HCT116 (cell line): ENCODE results near the gene UBTD1. TPM values are rescaled to one million over a fixed set of nuclear protein-coding genes. Genes with fewer than 3 reads are reported as not detected.

Source experiments
- ATAC-seq: fragments of 200-7000 bp; cut with Tn5 transposase; 2 replicates; pipeline ENCODE4 v1.9.1; 2020; ENCODE audit warnings: mild to moderate bottlenecking, moderate library complexity
- BruUV-seq: library from RNA; stranded (reverse); fragments of 400-500 nt; replicated peaks from 2 replicates; lab custom pipeline; 2021; lab: Mats Ljungman, UMichigan
- CTCF ChIA-PET: fragments of 300-600 bp; sonication (Branson Sonifier 250); formaldehyde crosslinking; loops from one replicate; lab custom pipeline; 2021; ENCODE audit warnings: antibody characterized with exemption; lab: Charles Lee
- POLR2A ChIA-PET: fragments of 300-600, 350-600 bp; sonication (Branson Sonifier 250); formaldehyde crosslinking; loops from one replicate; lab custom pipeline; 2021; ENCODE audit warnings: antibody characterized with exemption; lab: Charles Lee
- RAD21 ChIA-PET, 2 experiments: fragments of 300-600 bp; sonication (Branson Sonifier 250); formaldehyde crosslinking; loops; one replicate each; lab custom pipeline; 2023; ENCODE audit warnings: low total read pairs in 2 of 2; ENCODE audit not compliant: uncharacterized antibody in 2 of 2, unreplicated experiment in 2 of 2, low non-redundant PET in 1 of 2; lab: Charles Lee
- DNase-seq: peaks from one replicate; pipeline ENCODE4 v3.0.0-alpha.2; 2010; ENCODE audit warnings: low read depth, low spot score
- H2AFZ ChIP-seq: fragments of 200-600 bp; shearing (Covaris generic), sonication (generic); 2 replicates; pipeline ENCODE4 v1.6.1; 2017; ENCODE audit warnings: low read depth, mixed run types, mixed read lengths, antibody characterized with exemption, low read length; ENCODE audit not compliant: poor library complexity, severe bottlenecking
- H3K27ac ChIP-seq: 2 replicates; pipeline ENCODE4 v1.5.1; 2012; ENCODE audit warnings: low read depth, low read length
- H3K27me3 ChIP-seq: fragments of 200-600 bp; sonication (generic); 2 replicates; pipeline ENCODE4 v1.6.1; 2016; ENCODE audit warnings: mixed run types, low read length, mixed read lengths; ENCODE audit not compliant: insufficient read depth
- H3K36me3 ChIP-seq, 2 experiments: fragments of 200-500 bp in 1 of 2; fragments of 200-600 bp in 1 of 2; sonication (Bioruptor generic) in 1 of 2; sonication (generic) in 1 of 2; 2 replicates each; pipeline versions ENCODE4 v1.5.1 to v1.6.1; 2014 to 2016; ENCODE audit warnings: low read length in 2 of 2, inconsistent platforms in 1 of 2, mixed read lengths in 1 of 2, mixed run types in 1 of 2; ENCODE audit not compliant: insufficient read depth in 2 of 2, control insufficient read depth in 1 of 2
- H3K4me1 ChIP-seq, 2 experiments: fragments of 200-600 bp in 1 of 2; sonication (generic) in 1 of 2; 2 replicates each; pipeline versions ENCODE4 v1.5.1 to v1.6.1; 2012 to 2017; ENCODE audit warnings: low read length in 2 of 2, inconsistent platforms in 1 of 2, mild to moderate bottlenecking in 1 of 2, mixed read lengths in 1 of 2, mixed run types in 1 of 2, moderate library complexity in 1 of 2; ENCODE audit not compliant: insufficient read depth in 2 of 2, control insufficient read depth in 1 of 2
- H3K4me2 ChIP-seq: fragments of 200-600 bp; sonication (generic); 2 replicates; pipeline ENCODE4 v1.6.1; 2017; ENCODE audit warnings: mixed run types, low read length, mixed read lengths
- H3K4me3 ChIP-seq, 2 experiments: fragments of 200-600 bp in 1 of 2; sonication (generic) in 1 of 2; replicated peaks in 1 of 2; 2 replicates each; pipeline ENCODE4 v1.5.1; 2011 to 2016; ENCODE audit warnings: low read length in 2 of 2, control low read depth in 1 of 2, low read depth in 1 of 2, mild to moderate bottlenecking in 1 of 2, mixed read lengths in 1 of 2, mixed run types in 1 of 2
- H3K79me2 ChIP-seq: fragments of 200-600 bp; sonication (generic); 2 replicates; pipeline ENCODE4 v1.6.1; 2017; ENCODE audit warnings: mild to moderate bottlenecking, mixed run types, low read length, moderate library complexity, mixed read lengths; ENCODE audit not compliant: insufficient read depth
- H3K9ac ChIP-seq: fragments of 200-600 bp; sonication (generic); 2 replicates; pipeline ENCODE4 v1.6.1; 2016; ENCODE audit warnings: low read length, mixed read lengths
- H3K9me2 ChIP-seq: fragments of 200-600 bp; sonication (generic), shearing (Covaris generic); 2 replicates; pipeline ENCODE4 v1.6.1; 2017; ENCODE audit warnings: mixed run types, mild to moderate bottlenecking, moderate library complexity; ENCODE audit not compliant: insufficient read depth
- H3K9me3 ChIP-seq, 2 experiments: fragments of 200-500 bp in 1 of 2; fragments of 200-600 bp in 1 of 2; sonication (Bioruptor generic) in 1 of 2; sonication (generic) in 1 of 2; 2 replicates each; pipeline ENCODE4 v1.6.1; 2014 to 2017; ENCODE audit warnings: low read length in 2 of 2, mixed read lengths in 2 of 2, inconsistent platforms in 1 of 2, low read depth in 1 of 2, mild to moderate bottlenecking in 1 of 2, mixed run types in 1 of 2, moderate library complexity in 1 of 2; ENCODE audit not compliant: control insufficient read depth in 1 of 2, insufficient read depth in 1 of 2
- H4K20me1 ChIP-seq: fragments of 200-600 bp; sonication (generic), shearing (Covaris generic); 2 replicates; pipeline ENCODE4 v1.6.1; 2017; ENCODE audit warnings: mixed run types, mild to moderate bottlenecking, moderate library complexity; ENCODE audit not compliant: insufficient read depth
- ATF3 ChIP-seq: IDR thresholded peaks from 2 replicates; pipeline ENCODE4 v1.6.1; 2012
- CBX3 ChIP-seq: IDR thresholded peaks from 2 replicates; pipeline ENCODE4 v1.6.1; 2012; ENCODE audit warnings: low read depth
- CEBPB ChIP-seq: IDR thresholded peaks from 2 replicates; pipeline ENCODE4 v1.6.1; 2012; ENCODE audit warnings: low read depth
- EGR1 ChIP-seq: IDR thresholded peaks from 2 replicates; pipeline ENCODE4 v1.6.1; 2012; ENCODE audit warnings: low read depth
- EZH2 ChIP-seq: fragments of 200-600 bp; sonication (generic); IDR thresholded peaks from 2 replicates; pipeline ENCODE4 v1.6.1; 2017; ENCODE audit warnings: antibody characterized with exemption, mixed run types
- EZH2phosphoT487 ChIP-seq: fragments of 200-600 bp; IDR thresholded peaks from 2 replicates; pipeline ENCODE4 v1.6.1; 2018; ENCODE audit warnings: antibody characterized with exemption, borderline replicate concordance
- MAX ChIP-seq: IDR thresholded peaks from 2 replicates; pipeline ENCODE4 v1.6.1; 2012
- POLR2A ChIP-seq: IDR thresholded peaks from 2 replicates; pipeline ENCODE4 v1.7.0; 2011; ENCODE audit warnings: borderline replicate concordance; ENCODE audit not compliant: insufficient read depth, insufficient read length; ENCODE audit errors: extremely low read depth
- SIN3A ChIP-seq: IDR thresholded peaks from 2 replicates; pipeline ENCODE4 v1.6.1; 2012; ENCODE audit warnings: low read depth
- SP1 ChIP-seq: IDR thresholded peaks from 2 replicates; pipeline ENCODE4 v1.6.1; 2012; ENCODE audit warnings: low read depth
- SRF ChIP-seq: IDR thresholded peaks from 2 replicates; pipeline ENCODE4 v1.6.1; 2012; ENCODE audit warnings: low read depth
- TCF7L2 ChIP-seq: IDR thresholded peaks from 2 replicates; pipeline ENCODE4 v1.7.0; 2011; ENCODE audit warnings: borderline replicate concordance, inconsistent platforms; ENCODE audit not compliant: insufficient read depth, insufficient read length; ENCODE audit errors: extremely low read depth
- ZFX ChIP-seq: fragments of 450-650 bp; IDR thresholded peaks from 2 replicates; pipeline ENCODE4 v1.6.1; 2017
- ZNF274 ChIP-seq: fragments of 200-500 bp; sonication (Bioruptor generic); IDR thresholded peaks from 2 replicates; pipeline ENCODE4 v1.6.1; 2014; ENCODE audit warnings: mild to moderate bottlenecking, low read depth, low read length, inconsistent platforms
- intact Hi-C: fragments of 100-400 bp; cut with micrococcal nuclease; formaldehyde crosslinking; loops from 2 replicates; pipeline ENCODE4 v1.10.0; 2022
- total RNA-seq: library from RNA; stranded (reverse); gene quantifications from one replicate; pipeline ENCODE4 v1.2.1, GENCODE V29; 2021; ENCODE audit not compliant: unreplicated experiment
- TF ChIP-seq, protein P1 (sequence below): IDR thresholded peaks from 2 replicates; pipeline ENCODE4 v1.6.1; 2012; ENCODE audit warnings: low read depth
- TF ChIP-seq, protein P2 (sequence below), 3 experiments: fragments of 200-600 bp in 1 of 3; sonication (generic) in 1 of 3; IDR thresholded peaks in 2 of 3; conservative IDR thresholded peaks in 1 of 3; 2 replicates each; pipeline ENCODE4 v1.5.1; 2012 to 2017; ENCODE audit warnings: low read depth in 2 of 3, low read length in 2 of 3, antibody characterized with exemption in 1 of 3, borderline replicate concordance in 1 of 3, control low read depth in 1 of 3, mild to moderate bottlenecking in 1 of 3, mixed read lengths in 1 of 3, mixed run types in 1 of 3, moderate library complexity in 1 of 3; ENCODE audit not compliant: insufficient read depth in 1 of 3
- TF ChIP-seq, protein P3 (sequence below): IDR thresholded peaks from 2 replicates; pipeline ENCODE4 v1.6.1; 2011; ENCODE audit warnings: mild to moderate bottlenecking, low read length, moderate library complexity; ENCODE audit not compliant: insufficient replicate concordance; ENCODE audit errors: extremely low read depth

UBTD1 gene
- total RNA-seq, 1 experiment from 2014 or later = 12.8 TPM

DNA sequence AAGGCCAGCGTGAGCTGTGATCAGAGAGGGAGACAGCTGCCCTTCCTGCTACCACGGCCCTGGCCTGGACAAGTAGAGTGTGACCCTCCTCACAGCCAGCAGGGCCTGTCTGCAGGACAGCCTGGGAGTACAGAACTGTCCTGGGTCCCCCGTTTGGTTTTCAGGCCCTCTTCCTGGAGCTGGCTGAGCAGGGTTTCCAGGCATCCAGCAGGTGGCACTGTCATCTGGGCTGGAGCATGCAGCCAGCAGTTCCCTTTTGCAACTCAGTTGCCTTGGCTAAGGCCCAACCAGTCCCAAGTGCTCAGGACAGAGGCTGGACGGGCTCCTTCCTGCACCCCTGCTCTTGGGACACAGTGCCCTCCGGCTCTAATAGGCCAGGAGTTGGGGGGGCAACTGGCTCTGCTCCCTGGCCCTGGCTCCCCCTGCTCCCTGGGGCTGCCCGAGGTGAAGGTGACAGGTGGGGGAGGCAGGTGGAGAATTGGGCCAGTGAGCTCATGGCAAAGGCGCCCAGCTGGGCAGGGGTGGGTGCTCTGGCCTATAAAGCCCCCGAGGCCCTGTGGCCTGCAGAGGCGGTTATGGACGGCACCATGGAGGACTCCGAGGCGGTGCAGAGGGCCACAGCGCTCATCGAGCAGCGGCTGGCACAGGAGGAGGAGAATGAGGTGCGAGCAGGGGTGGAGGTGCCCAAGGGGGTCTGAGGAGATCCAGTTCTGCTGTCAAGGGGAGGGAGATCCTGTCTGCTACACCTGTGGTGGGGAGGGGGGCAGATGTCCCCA lies 73.7 kb downstream of the UBTD1 start, which contains the start of gene ANKRD2 (continued):
- no peak for TF ChIP-seq CEBPB
- no peak for TF ChIP-seq SIN3A

GRCh38 chr10:97573021-97573420 lies 74.3 kb downstream of the UBTD1 start:
- H4K20me1 ChIP-seq = no peaks in the 10 kb centered on the region
- no peaks in the 10 kb centered on the region for H3K27me3 ChIP-seq
- ChIA-PET CTCF (interaction anchor here (0.6 to 2.8 kb wide), 18 partner anchors 8 to 236 kb away, joined by 3 to 35 read pairs (median 6); partner anchors contain the start of gene HOGA1), POLR2A (interaction anchor here (1.8 kb wide), 1 partner anchor 114 kb away, joined by 3 read pairs; the partner anchor contains the start of gene AVPI1), RAD21 (interaction anchor here in 1 of 2 experiments (2.3 kb wide), 1 partner anchor 39 kb away, joined by 7 read pairs; no protein-coding TSS in a partner anchor)
- ATAC-seq (no peak), DNase-seq (no peak)
- no peak overlapping the region for H3K4me3 ChIP-seq
- H3K9ac ChIP-seq = 0 out of 2 replicates have a peak overlapping the region, but pooled peaks have one; percentile 67
- H3K4me2 ChIP-seq = peak overlapping the region; percentile 92; the same call in 1 of the 2 replicates
- intact Hi-C loops = no loop called here
- no peaks in the 10 kb centered on the region for H3K36me3 ChIP-seq
- no peaks in the 10 kb centered on the region for H3K79me2 ChIP-seq
- peak overlapping the region; percentile 68; the same call in 1 of the 2 replicates for H3K27ac ChIP-seq
- no TSS peak for BruUV-seq
- no peaks in the 10 kb centered on the region for H3K9me2 ChIP-seq
- no peak overlapping the region for H2AFZ ChIP-seq
- H3K9me3 ChIP-seq = no peaks in the 10 kb centered on the region
- peaks cover 53 to 60% of the 10 kb centered on the region in 2 experiments for H3K4me1 ChIP-seq
- no peak for TF ChIP-seq EZH2
- no peak for TF ChIP-seq MAX
- TF ChIP-seq EZH2phosphoT487 = no peak
- TF ChIP-seq CBX3 = no peak
- no peak for TF ChIP-seq SP1
- TF ChIP-seq, protein P1, sequence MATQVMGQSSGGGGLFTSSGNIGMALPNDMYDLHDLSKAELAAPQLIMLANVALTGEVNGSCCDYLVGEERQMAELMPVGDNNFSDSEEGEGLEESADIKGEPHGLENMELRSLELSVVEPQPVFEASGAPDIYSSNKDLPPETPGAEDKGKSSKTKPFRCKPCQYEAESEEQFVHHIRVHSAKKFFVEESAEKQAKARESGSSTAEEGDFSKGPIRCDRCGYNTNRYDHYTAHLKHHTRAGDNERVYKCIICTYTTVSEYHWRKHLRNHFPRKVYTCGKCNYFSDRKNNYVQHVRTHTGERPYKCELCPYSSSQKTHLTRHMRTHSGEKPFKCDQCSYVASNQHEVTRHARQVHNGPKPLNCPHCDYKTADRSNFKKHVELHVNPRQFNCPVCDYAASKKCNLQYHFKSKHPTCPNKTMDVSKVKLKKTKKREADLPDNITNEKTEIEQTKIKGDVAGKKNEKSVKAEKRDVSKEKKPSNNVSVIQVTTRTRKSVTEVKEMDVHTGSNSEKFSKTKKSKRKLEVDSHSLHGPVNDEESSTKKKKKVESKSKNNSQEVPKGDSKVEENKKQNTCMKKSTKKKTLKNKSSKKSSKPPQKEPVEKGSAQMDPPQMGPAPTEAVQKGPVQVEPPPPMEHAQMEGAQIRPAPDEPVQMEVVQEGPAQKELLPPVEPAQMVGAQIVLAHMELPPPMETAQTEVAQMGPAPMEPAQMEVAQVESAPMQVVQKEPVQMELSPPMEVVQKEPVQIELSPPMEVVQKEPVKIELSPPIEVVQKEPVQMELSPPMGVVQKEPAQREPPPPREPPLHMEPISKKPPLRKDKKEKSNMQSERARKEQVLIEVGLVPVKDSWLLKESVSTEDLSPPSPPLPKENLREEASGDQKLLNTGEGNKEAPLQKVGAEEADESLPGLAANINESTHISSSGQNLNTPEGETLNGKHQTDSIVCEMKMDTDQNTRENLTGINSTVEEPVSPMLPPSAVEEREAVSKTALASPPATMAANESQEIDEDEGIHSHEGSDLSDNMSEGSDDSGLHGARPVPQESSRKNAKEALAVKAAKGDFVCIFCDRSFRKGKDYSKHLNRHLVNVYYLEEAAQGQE = no peak
- TF ChIP-seq ZFX = no peak
- TF ChIP-seq ATF3 = no peak
- TF ChIP-seq ZNF274 = no peak
- no peak for TF ChIP-seq TCF7L2
- no peak for TF ChIP-seq SRF
- TF ChIP-seq, protein P2, sequence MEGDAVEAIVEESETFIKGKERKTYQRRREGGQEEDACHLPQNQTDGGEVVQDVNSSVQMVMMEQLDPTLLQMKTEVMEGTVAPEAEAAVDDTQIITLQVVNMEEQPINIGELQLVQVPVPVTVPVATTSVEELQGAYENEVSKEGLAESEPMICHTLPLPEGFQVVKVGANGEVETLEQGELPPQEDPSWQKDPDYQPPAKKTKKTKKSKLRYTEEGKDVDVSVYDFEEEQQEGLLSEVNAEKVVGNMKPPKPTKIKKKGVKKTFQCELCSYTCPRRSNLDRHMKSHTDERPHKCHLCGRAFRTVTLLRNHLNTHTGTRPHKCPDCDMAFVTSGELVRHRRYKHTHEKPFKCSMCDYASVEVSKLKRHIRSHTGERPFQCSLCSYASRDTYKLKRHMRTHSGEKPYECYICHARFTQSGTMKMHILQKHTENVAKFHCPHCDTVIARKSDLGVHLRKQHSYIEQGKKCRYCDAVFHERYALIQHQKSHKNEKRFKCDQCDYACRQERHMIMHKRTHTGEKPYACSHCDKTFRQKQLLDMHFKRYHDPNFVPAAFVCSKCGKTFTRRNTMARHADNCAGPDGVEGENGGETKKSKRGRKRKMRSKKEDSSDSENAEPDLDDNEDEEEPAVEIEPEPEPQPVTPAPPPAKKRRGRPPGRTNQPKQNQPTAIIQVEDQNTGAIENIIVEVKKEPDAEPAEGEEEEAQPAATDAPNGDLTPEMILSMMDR (IDR thresholded peaks at IDR 0.05 in 2 of 3, conservative IDR thresholded peaks at IDR 0.05 in 1 of 3; ENCODE audit: borderline replicate concordance in 1 of 3, insufficient read depth in 1 of 3, low read depth in 2 of 3, low read length in 2 of 3) = no peak
- no peak for TF ChIP-seq EGR1
- TF ChIP-seq POLR2A = no peak
- TF ChIP-seq, protein P3, sequence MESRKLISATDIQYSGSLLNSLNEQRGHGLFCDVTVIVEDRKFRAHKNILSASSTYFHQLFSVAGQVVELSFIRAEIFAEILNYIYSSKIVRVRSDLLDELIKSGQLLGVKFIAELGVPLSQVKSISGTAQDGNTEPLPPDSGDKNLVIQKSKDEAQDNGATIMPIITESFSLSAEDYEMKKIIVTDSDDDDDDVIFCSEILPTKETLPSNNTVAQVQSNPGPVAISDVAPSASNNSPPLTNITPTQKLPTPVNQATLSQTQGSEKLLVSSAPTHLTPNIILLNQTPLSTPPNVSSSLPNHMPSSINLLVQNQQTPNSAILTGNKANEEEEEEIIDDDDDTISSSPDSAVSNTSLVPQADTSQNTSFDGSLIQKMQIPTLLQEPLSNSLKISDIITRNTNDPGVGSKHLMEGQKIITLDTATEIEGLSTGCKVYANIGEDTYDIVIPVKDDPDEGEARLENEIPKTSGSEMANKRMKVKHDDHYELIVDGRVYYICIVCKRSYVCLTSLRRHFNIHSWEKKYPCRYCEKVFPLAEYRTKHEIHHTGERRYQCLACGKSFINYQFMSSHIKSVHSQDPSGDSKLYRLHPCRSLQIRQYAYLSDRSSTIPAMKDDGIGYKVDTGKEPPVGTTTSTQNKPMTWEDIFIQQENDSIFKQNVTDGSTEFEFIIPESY = no peak
